Uterus (tissue), 2 donors: Measurements from ENCODE around the gene GALNT11.

Experiments
- CTCF ChIP-seq, 4 experiments: fragments of 200-600 bp in 2 of 4; fragments of 450-650 bp in 2 of 4; sonication (generic) in 2 of 4; IDR thresholded peaks; one replicate each; pipeline ENCODE4 v1.5.1; 2016 to 2019; ENCODE audit warnings: antibody characterized with exemption in 4 of 4, mild to moderate bottlenecking in 2 of 4, moderate library complexity in 1 of 4
- POLR2A ChIP-seq, 2 donors: fragments of 450-650 bp; IDR thresholded peaks; one replicate each; pipeline ENCODE4 v1.6.1; 2016; ENCODE audit warnings: antibody characterized with exemption in 2 of 2, mild to moderate bottlenecking in 1 of 2, moderate library complexity in 1 of 2

GRCh38 chr7:152103066-152103465 is 77.6 kb downstream of the GALNT11 start:
- no peak for TF ChIP-seq CTCF (IDR thresholded peaks at IDR 0.05)
- no peak for TF ChIP-seq POLR2A (IDR thresholded peaks at IDR 0.05)
